Stimulated activated CD4-positive, alpha-beta T cell treated with anti-CD3 and anti-CD28 coated beads, Interleukin-12 subunit alpha, Interleukin-12 subunit beta, amount 100 ng/mL, for 4 hours (primary cell): ENCODE results near the gene HDAC9.

Experiments used
- DNase-seq: peaks from one replicate; pipeline ENCODE4 v3.0.0-alpha.2; 2020

Gene HDAC9

DNA sequence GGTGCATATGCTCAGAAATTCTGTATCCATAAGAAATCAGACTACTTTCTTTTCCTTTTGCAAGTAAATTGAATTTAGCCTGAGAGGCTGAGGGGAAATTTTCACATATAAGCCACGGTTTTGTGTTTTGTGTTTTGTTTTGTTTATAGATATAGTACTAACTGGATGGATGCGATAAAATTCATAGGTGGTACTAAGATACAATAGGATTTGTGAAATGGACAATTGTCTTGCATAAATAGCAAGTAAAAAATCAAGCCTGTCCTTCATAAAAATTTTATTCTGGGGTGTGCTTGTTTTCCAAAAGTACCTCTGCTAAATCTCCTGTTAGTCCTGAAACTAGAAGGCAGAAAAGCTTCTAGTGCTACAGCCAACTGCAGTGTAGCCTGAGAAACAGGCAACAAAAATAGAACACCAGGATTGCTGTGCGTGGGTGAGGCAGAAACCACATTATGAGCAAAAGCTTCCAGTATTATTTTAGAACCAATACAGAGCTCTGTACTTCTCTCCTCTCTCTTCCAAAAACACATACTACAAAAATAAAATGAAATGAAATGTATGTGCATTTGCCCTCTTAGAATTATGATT is 634 bp upstream of the HDAC9 start:
- DNase-seq: no peak

DNA sequence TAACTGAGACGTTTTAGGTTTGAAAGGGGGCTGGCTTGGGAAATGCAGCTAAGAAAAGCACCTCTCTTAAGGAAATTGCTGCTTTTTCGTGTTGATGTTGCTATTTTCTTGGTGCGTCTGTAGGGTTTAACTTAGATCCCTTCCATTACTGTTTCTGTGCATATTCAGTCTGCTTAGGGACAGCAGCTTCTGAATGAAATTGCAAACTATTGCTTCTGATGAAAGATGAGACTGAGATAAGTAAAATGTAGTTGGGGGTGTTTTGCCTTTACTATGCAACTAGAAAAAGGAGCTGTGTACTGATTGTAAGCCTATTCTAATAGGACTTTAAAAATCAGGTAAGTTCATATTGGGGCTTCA is 772 bp downstream of the HDAC9 start:
- DNase-seq: no peak

DNA sequence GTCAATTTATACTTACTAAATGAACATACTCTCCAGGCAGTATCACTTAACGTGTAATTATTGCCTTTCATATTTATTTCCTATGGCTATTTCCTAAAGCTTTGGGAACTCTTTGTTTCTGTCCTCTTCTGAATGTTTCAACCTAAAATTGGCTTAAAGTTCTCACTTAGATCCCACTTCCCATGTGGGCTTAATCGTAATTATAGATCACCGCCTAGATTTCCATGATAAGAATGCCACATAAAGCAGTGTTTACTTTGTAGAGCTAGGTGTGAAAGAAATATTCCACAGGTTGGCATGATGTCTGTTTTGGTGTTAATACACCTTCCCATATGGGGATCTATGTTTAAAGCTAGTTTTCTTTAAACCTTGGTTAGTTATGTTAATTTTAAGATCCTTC is 1.5 kb downstream of the HDAC9 start:
- DNase-seq: no peak

- DNase-seq: no peak
Measured at GRCh38 chr7:18497800-18498199, 2.3 kb downstream of the HDAC9 start.

GRCh38 chr7:18498341-18498740 is 2.8 kb downstream of the HDAC9 start:
- DNase-seq: no peak

DNA sequence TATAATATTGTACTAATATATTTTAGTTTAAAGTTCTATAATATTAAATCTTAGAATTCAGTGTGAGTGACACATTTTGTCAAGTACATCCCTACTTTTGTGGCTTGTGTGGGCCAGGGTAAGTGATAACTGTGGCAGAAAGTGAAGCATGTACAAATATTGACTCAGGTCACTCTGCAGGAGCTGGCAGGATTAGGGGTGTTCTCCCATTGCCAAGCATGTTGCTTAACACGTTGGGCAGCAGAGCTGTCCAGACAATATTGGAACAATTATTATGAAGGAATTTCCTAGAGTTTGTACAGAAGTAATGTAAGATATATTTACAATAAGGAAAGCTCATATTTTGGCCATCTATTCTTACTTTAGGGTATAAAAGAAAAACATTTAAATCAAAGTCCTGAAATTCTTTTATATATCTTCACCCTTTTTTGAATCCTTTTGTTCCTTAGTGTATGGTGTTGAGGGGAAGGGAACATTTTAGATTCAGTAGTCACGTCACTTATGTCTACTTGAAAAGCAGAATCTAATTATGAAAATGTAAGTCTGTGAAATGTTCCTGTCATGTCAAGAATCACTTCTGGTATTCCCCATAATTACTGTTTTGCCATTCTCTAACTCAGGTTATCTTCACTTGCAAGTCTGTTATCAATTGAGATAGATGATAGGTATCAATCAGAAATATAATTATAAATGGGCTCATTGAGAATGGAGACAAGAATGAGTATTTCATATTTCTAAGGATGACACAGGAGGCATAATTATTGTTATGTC is 4.0 kb downstream of the HDAC9 start:
- no peak for DNase-seq

GRCh38 chr7:18503126-18503866 is 7.7 kb downstream of the HDAC9 start:
- no peak for DNase-seq

GRCh38 chr7:18504965-18505364 is 9.4 kb downstream of the HDAC9 start:
- DNase-seq: no peak

DNA sequence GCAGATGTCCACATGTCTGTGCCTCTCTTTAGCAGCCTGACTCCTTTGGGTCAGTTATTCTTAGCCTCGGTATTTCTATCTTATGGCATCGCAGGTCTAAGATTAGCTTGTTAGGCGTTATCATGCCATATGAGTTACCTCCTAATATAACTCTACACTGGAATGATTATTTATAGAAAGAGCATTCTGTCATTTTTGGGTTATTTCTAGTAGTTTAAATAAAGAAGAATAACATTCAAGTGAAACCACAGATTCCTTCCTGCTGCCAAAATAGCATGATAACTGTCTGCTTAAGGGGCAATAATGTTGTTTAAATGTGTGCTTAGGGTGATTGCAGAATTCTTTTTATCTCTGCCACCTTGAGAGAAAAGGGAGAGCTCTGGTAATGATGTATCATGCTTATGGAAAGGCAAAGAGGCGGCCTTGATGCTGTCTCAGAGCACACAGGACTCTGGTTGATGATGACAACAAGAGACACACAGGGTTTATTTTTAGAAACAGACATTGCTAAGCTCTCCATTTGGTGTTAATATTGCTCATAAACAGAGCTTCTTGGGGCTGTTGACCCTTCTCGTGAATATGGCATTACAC is 10.4 kb downstream of the HDAC9 start:
- no peak for DNase-seq

DNA sequence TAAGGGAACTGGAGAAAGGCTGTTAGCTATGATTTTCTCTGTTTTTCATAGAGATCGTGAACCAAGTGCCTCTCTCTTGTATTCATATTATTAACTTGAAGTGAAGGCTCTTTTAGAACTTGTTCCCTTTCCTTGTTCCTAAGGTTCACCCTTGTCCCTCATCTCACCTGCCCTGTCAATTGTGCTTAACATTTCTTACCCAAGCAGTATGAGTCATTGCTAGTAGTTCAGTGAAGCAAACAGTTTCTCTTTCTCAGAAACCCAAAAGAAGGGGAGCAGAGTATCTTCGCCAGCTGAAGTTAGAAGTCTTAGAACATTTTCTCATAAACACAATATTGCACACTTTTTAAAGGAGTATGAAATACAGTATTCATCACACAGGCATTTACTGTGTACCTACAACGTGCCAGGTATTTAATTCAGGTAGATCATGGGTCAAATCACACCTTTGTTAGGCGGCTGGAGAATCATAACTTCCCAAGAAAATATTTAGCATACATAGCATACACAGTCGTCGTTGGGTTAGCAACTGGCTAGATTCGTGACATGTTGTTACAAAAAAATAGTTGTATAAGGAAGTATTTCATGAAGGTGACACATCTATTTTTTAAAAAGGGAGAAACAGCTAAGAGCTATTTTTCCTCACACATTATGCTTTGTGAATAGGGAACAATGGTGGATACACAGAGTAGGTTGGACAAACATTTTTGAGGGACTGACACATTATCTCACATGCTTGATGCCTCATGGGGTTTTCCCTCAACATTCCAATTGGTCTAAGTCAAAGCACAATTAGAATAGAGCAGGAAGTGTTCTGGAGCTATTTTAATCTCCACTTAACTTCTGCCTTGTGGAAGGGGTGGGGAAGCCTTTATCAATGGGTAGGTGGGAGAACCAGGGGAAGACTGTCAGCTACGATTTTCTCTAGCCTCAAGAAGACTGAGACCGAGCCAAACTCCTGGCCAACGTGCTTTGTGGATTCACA is 13.2 kb downstream of the HDAC9 start:
- no peak for DNase-seq

- no peak for DNase-seq
Measured at GRCh38 chr7:18509481-18509880, 13.9 kb downstream of the HDAC9 start.

DNA sequence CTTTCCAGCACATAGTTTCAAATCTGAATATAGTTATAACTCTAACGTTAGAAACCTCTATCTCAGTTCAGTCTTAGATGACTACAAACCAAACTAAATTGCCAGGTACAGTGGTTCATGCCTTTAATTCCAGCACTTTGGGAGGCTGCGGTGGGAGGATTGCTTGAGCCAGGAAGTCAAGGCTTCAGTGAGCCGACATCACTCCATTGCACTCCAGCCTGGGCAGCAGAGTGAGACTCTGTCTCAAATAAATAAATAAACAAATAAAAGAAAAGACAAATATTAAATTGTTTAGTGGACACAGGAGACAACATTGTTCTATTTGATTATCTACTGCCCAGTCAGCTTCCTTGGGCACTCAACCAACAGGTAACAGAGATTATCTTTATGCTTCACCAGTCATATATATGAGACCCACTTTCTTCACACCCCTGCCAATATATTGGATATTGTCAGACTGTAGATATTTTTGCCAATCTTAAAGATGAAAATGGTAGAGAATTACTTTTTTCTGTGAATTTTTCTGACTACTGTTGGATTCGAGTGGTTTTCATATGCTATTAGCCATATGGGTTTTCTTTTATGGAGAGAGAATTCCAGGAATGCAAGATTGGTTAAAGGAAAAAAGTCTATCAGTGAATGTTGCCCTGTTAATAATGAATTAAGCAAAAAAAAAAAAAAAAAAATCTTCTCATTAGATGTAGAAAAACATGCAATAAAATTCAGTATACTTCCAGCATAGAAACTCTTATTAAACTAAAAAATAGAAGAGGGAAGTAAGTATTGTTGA is 16.0 kb downstream of the HDAC9 start:
- DNase-seq: no peak

DNA sequence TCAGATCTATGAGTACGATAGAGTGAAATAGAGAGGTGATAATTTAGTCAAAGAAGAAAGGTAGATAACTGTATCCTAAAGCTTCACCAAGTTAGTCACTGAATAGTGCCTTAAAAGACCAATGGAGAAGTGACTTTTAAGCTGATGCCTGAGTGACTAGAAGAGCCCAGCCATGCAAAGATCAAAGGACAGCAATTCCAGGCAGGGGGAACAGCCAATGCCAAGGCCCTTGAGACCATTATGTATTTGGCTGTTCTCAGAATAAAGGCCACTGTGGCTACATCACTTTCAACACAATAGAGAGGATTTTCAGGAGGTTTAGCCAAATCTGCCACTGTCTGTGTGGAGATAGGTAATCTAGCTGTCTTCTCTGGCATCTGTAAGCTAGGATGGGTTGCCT is 17.8 kb downstream of the HDAC9 start:
- DNase-seq: no peak

DNA sequence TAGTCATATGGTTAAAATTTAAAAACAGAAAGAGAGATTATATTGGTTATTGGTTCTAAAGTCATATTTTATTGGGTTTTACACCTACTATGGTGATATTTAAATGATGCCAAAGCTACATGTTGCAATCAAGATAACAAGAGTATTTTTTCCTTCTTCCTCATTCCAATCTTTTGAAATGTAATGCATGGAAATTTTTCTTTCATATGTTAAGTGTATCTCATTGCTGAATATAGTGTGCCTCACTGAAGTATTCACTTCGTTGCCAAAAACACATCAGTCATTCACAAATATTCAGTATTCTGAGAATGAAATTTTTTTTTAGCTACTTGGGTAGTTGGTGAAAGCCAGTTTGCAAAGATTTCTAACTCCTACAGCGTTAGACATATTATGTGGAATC is 19.5 kb downstream of the HDAC9 start:
- no peak for DNase-seq

DNA sequence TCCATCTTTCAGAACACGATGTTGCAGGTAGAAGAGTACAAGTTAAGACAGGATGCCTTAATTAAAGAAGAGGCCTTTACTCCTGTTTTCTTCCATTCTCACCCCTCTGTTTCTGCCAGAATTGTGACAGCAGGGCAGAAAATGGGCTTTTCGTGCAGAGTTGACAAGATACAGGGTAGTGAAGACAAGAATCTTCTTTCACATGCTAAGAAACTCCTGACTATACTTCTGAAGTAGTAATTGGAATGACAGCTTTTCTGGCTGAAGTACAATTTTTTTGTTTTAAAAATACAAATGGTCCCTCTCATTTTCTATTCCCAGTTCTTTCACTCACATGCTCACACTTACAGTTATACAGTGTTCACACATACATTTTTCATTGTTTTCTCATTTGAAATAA is 22.1 kb downstream of the HDAC9 start:
- DNase-seq: no peak

GRCh38 chr7:18518555-18518954 is 23.0 kb downstream of the HDAC9 start:
- no peak for DNase-seq

- DNase-seq: no peak
Measured at GRCh38 chr7:18520450-18521235, 25.1 kb downstream of the HDAC9 start.

- no peak for DNase-seq
Measured at GRCh38 chr7:18521236-18521589, 25.7 kb downstream of the HDAC9 start.

- DNase-seq: no peak
Measured at GRCh38 chr7:18521945-18522566, 26.5 kb downstream of the HDAC9 start.

DNA sequence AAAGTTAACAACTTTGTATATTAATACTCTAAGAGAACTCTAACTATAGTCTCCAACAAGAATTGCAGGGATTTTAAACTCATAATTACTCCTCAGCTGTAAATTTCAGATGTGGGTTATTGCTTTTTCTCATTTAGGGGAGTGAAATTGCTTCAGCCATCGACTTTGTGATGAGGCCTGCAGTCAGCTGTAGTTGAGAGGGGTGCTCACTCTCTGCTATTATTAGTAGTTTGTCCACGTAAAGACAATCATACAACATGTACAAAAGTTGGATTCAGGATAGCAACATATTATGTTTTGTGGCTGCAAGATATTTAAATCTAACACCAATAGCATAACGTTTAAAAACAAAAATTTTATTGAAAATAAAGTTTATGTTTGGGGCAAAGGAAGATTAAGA is 28.7 kb downstream of the HDAC9 start:
- no peak for DNase-seq
